GM23248 (cell line): ENCODE data around the gene SNAP23.

Experiments used
- EZH2 ChIP-seq: fragments of 200-600 bp; sonication (generic); IDR thresholded peaks from 2 replicates; pipeline ENCODE4 v1.6.1; 2018; ENCODE audit warnings: antibody characterized with exemption, mild to moderate bottlenecking; ENCODE audit not compliant: insufficient read depth, poor library complexity, severe bottlenecking
- EZH2phosphoT487 ChIP-seq: fragments of 200-600 bp; sonication (generic); IDR thresholded peaks from 2 replicates; pipeline ENCODE4 v1.6.1; 2018; ENCODE audit warnings: antibody characterized with exemption, moderate library complexity, mild to moderate bottlenecking, low read depth; ENCODE audit not compliant: insufficient read depth

GRCh38 chr15:42457445-42458442 is 37.7 kb upstream of the SNAP23 start:
- no peak for TF ChIP-seq EZH2
- no peak for TF ChIP-seq EZH2phosphoT487
